Measurements from ENCODE around the gene TXNIP.
"Not testable (repeated sequence)": the region's sequence is repeated elsewhere in the genome, so short reads cannot be mapped to it uniquely, and the experiment has no call there.

The TXNIP gene
- 72.2 to 2,009 (median 1,014) reads per million in 3 experiments for total RNA-seq

- DNase-seq = peak; percentile 92
Measured at GRCh38 chr1:145996433-145997015, at the start of gene TXNIP. TXNIP (minus strand) TSS chr1:145996579; CDS start chr1:145996266, 313 bp downstream.

- no peak for DNase-seq
Measured at GRCh38 chr1:146039844-146040194, 43.4 kb upstream of the TXNIP start.

- DNase-seq = peak; percentile 80
Measured at GRCh38 chr1:146036965-146037646, 40.7 kb upstream of the TXNIP start.

- no peak for DNase-seq
Measured at GRCh38 chr1:146036241-146036964, 40.0 kb upstream of the TXNIP start.

GRCh38 chr1:146035048-146035423 is 38.7 kb upstream of the TXNIP start:
- no peak for DNase-seq

GRCh38 chr1:146032631-146033219 is 36.3 kb upstream of the TXNIP start:
- peak; percentile 17 for DNase-seq

- no peak for DNase-seq
Measured at GRCh38 chr1:146031476-146031875, 35.1 kb upstream of the TXNIP start.

- no peak for DNase-seq
Measured at GRCh38 chr1:146029117-146029516, 32.7 kb upstream of the TXNIP start.

- not testable (repeated sequence) for DNase-seq
Measured at GRCh38 chr1:146026650-146027049, 30.3 kb upstream of the TXNIP start.

GRCh38 chr1:146025787-146026495 is 29.6 kb upstream of the TXNIP start:
- DNase-seq = not testable (repeated sequence)

GRCh38 chr1:146022403-146023127 is 26.2 kb upstream of the TXNIP start:
- DNase-seq = no peak

- DNase-seq = no peak
Measured at GRCh38 chr1:146021622-146022402, 25.4 kb upstream of the TXNIP start, which contains the start of gene HJV. HJV (minus strand) TSS chr1:146021735; CDS start chr1:146020231, 1,504 bp downstream.

- no peak for DNase-seq
Measured at GRCh38 chr1:146021050-146021445, 24.7 kb upstream of the TXNIP start.

- DNase-seq = no peak
Measured at GRCh38 chr1:146020058-146021049, 24.0 kb upstream of the TXNIP start.

- DNase-seq = no peak
Measured at GRCh38 chr1:146019231-146020057, 23.1 kb upstream of the TXNIP start.

- DNase-seq = no peak
Measured at GRCh38 chr1:146016891-146017290, 20.5 kb upstream of the TXNIP start.

- no peak for DNase-seq
Measured at GRCh38 chr1:146013559-146013922, 17.2 kb upstream of the TXNIP start.

GRCh38 chr1:146012703-146013558 is 16.6 kb upstream of the TXNIP start:
- peak; percentile 61 for DNase-seq
